ENCODE results near the gene MOBP. TPM values are rescaled to one million over a fixed set of nuclear protein-coding genes. Genes with fewer than 3 reads are reported as not detected.

The MOBP gene
- total RNA-seq, 1 experiment from 2014 or later, result not detected

DNA sequence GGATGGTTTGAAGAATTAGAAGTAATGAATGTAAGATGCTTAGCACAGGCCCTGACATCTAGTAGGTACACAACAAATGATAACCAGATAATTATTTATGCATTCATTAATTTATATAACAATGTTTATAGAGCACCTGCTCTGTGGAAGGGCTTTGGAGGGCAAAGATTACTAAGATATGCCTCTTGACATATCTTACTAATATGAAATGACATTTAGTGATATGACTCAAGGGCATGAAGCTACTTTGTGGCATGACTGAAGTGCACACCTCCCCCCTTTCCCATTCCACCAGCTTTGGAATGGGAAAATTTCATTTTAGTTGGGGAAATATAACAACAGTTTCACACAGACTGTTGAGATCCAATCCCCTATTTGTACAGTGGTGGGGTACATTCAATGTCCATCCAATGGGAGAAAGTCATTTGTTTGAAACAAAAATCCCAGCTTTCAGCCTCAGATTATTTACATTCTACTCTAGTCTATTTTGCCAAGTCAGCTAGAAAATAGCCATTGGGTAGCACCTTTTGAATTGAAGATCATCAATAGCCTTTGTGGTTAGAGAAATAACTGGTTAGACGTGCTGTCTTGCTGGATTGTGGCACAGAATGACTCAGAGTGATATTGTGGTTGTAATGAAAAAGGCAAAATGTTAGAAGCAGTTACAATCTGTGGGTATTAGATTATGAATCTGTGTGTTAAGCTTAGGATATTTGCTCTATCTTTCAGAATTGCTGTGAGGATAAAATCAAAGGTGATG, 72.9 kb downstream of the MOBP start:
- no peak overlapping the region for H3K4me2 ChIP-seq (ENCODE audit: low read length)
- no peak overlapping the region for H2AFZ ChIP-seq (ENCODE audit: low read depth, low read length, poor library complexity, severe bottlenecking)
- H3K36me3 ChIP-seq (ENCODE audit: control insufficient read depth in 1 of 2, insufficient read depth in 2 of 2, low read length in 2 of 2), result no peaks in the 10 kb centered on the region
- no peaks in the 10 kb centered on the region for H3K9me3 ChIP-seq (ENCODE audit: control insufficient read depth in 1 of 2, insufficient read depth in 1 of 2, low read depth in 1 of 2, low read length in 2 of 2)
- no peak overlapping the region for H3K9ac ChIP-seq (ENCODE audit: low read length)
- intact Hi-C loops (cut with micrococcal nuclease), result loop anchor here (5.0 to 10.0 kb wide), 2 partner anchors 272 to 774 kb away; no protein-coding TSS in a partner anchor
- TF ChIP-seq EZH2phosphoT487 (IDR thresholded peaks at IDR 0.05; ENCODE audit: borderline replicate concordance), result no peak
- TF ChIP-seq ZFX (IDR thresholded peaks at IDR 0.05), result no peak
- TF ChIP-seq POLR2AphosphoS5 (IDR thresholded peaks at IDR 0.05; ENCODE audit: low read depth, low read length), result no peak
- TF ChIP-seq MAX (IDR thresholded peaks at IDR 0.05), result no peak
- TF ChIP-seq TCF7L2 (IDR thresholded peaks at IDR 0.05; ENCODE audit: borderline replicate concordance, extremely low read depth, insufficient read depth, insufficient read length), result no peak
- TF ChIP-seq POLR2A (IDR thresholded peaks at IDR 0.05; ENCODE audit: borderline replicate concordance, extremely low read depth, insufficient read depth, insufficient read length), result no peak
- no peak for TF ChIP-seq CEBPB (IDR thresholded peaks at IDR 0.05; ENCODE audit: low read depth)
- no peak for TF ChIP-seq CBX3 (IDR thresholded peaks at IDR 0.05; ENCODE audit: low read depth)
- TF ChIP-seq SIN3A (IDR thresholded peaks at IDR 0.05; ENCODE audit: low read depth), result no peak
- H3K4me3 ChIP-seq (replicated peaks in 1 of 2; ENCODE audit: low read depth in 1 of 2, low read length in 2 of 2), result no peak overlapping the region
- POLR2A ChIA-PET, result no interaction called here
- DNase-seq (ENCODE audit: low read depth, low spot score), result no peak
- no peaks in the 10 kb centered on the region; the same call in 1 of the 2 replicates for H3K9me2 ChIP-seq (ENCODE audit: insufficient read depth)
- RAD21 ChIA-PET (ENCODE audit: low non-redundant PET in 1 of 2, low total read pairs in 2 of 2, uncharacterized antibody in 2 of 2, unreplicated experiment in 2 of 2), result no interaction called here
- no peak overlapping the region for H3K27ac ChIP-seq (ENCODE audit: low read depth, low read length)
- H3K79me2 ChIP-seq (ENCODE audit: insufficient read depth, low read length), result no peaks in the 10 kb centered on the region
- ATAC-seq, result no peak
- H3K4me1 ChIP-seq (ENCODE audit: control insufficient read depth in 1 of 2, insufficient read depth in 2 of 2, low read length in 2 of 2), result no peaks in the 10 kb centered on the region
- CTCF ChIA-PET, result no interaction called here
- H3K27me3 ChIP-seq (ENCODE audit: insufficient read depth, low read length), result no peaks in the 10 kb centered on the region
- BruUV-seq (replicated peaks), result no TSS peak
- H4K20me1 ChIP-seq (ENCODE audit: insufficient read depth), result no peaks in the 10 kb centered on the region

DNA sequence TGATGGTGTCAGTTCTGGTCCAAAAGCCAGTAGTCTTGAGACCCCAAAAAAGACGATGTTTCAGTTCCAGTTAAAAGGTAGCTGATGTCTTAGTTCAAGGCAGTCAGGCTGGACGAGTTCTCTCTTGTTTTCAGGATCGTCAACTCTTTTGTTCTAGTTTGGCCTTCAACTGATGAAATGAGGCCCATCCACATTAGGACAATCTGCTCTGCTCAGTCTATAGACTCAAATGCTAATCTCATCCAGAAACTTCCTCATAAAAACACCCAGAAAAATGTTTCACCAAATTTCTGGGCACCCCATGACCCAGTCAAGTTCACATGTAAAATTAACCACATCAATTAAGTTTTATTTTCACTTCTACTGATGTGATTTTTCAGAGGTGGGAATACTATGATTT, 74.0 kb downstream of the MOBP start:
- no peak for DNase-seq (ENCODE audit: low read depth, low spot score)
- intact Hi-C loops (cut with micrococcal nuclease), result loop anchor here (5.0 to 10.0 kb wide), 2 partner anchors 271 to 773 kb away; no protein-coding TSS in a partner anchor
- ATAC-seq, result no peak
- RAD21 ChIA-PET (ENCODE audit: low non-redundant PET in 1 of 2, low total read pairs in 2 of 2, uncharacterized antibody in 2 of 2, unreplicated experiment in 2 of 2), result no interaction called here
- BruUV-seq (replicated peaks), result no TSS peak
- Histone ChIP-seq H3K27ac (ENCODE audit: low read depth, low read length) (no peak overlapping the region), H4K20me1 (ENCODE audit: insufficient read depth) (no peaks in the 10 kb centered on the region), H3K4me1 (ENCODE audit: control insufficient read depth in 1 of 2, insufficient read depth in 2 of 2, low read length in 2 of 2) (no peaks in the 10 kb centered on the region), H3K36me3 (ENCODE audit: control insufficient read depth in 1 of 2, insufficient read depth in 2 of 2, low read length in 2 of 2) (no peaks in the 10 kb centered on the region), H3K4me3 (replicated peaks in 1 of 2; ENCODE audit: low read depth in 1 of 2, low read length in 2 of 2) (no peak overlapping the region), H2AFZ (ENCODE audit: low read depth, low read length, poor library complexity, severe bottlenecking) (no peak overlapping the region), H3K9me2 (ENCODE audit: insufficient read depth) (no peaks in the 10 kb centered on the region; the same call in 1 of the 2 replicates), H3K9ac (ENCODE audit: low read length) (no peak overlapping the region), H3K4me2 (ENCODE audit: low read length) (no peak overlapping the region), H3K9me3 (ENCODE audit: control insufficient read depth in 1 of 2, insufficient read depth in 1 of 2, low read depth in 1 of 2, low read length in 2 of 2) (no peaks in the 10 kb centered on the region), H3K79me2 (ENCODE audit: insufficient read depth, low read length) (no peaks in the 10 kb centered on the region), H3K27me3 (ENCODE audit: insufficient read depth, low read length) (no peaks in the 10 kb centered on the region)
- CTCF ChIA-PET, result interaction anchor here (1.0 to 1.7 kb wide), 9 partner anchors 9 to 640 kb away, joined by 3 to 9 read pairs (median 4); no protein-coding TSS in a partner anchor
- POLR2A ChIA-PET, result no interaction called here
- TF ChIP-seq YY1 (IDR thresholded peaks at IDR 0.05; ENCODE audit: extremely low read depth, insufficient replicate concordance, low read depth, low read length), result no peak
- TF ChIP-seq SRF (IDR thresholded peaks at IDR 0.05; ENCODE audit: low read depth), result no peak
- no peak for TF ChIP-seq CEBPB (IDR thresholded peaks at IDR 0.05; ENCODE audit: low read depth)
- TF ChIP-seq, protein P1, sequence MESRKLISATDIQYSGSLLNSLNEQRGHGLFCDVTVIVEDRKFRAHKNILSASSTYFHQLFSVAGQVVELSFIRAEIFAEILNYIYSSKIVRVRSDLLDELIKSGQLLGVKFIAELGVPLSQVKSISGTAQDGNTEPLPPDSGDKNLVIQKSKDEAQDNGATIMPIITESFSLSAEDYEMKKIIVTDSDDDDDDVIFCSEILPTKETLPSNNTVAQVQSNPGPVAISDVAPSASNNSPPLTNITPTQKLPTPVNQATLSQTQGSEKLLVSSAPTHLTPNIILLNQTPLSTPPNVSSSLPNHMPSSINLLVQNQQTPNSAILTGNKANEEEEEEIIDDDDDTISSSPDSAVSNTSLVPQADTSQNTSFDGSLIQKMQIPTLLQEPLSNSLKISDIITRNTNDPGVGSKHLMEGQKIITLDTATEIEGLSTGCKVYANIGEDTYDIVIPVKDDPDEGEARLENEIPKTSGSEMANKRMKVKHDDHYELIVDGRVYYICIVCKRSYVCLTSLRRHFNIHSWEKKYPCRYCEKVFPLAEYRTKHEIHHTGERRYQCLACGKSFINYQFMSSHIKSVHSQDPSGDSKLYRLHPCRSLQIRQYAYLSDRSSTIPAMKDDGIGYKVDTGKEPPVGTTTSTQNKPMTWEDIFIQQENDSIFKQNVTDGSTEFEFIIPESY (IDR thresholded peaks at IDR 0.05; ENCODE audit: extremely low read depth, insufficient replicate concordance, low read length), result no peak
